Naive thymus-derived CD8-positive, alpha-beta T cell (primary cell): ENCODE results near the gene FBXL17. TPM values are rescaled to one million over a fixed set of nuclear protein-coding genes. Genes with fewer than 3 reads are reported as not detected.

Experiments used
- ATAC-seq, 2 donors: fragments of 150-1000 bp; cut with Tn5 transposase in 1 of 2; sonication (Bioruptor Pico), chemical (Tn5 transposase) in 1 of 2; 1 replicate in 1 of 2; 2 replicates in 1 of 2; pipeline ENCODE4 v1.10.0; 2021; ENCODE audit warnings: mild to moderate bottlenecking in 2 of 2, moderate library complexity in 2 of 2
- POLR2A ChIA-PET: fragments of 350-600 bp; sonication (Branson Sonifier 250); formaldehyde crosslinking; loops from one replicate; lab custom pipeline; 2021; ENCODE audit warnings: antibody characterized with exemption; lab: Charles Lee
- DNase-seq, 10 donors: peaks; one replicate each; pipeline versions ENCODE4 v3.0.0 to v3.0.0-alpha.2; 2020 to 2022
- H3K27ac Mint-ChIP-seq, 10 donors: one replicate each; pipeline ENCODE4 v1.8.0; 2020 to 2022; ENCODE audit warnings: mild to moderate bottlenecking in 10 of 10, mixed read lengths in 10 of 10, moderate library complexity in 4 of 10, inconsistent platforms in 1 of 10
- H3K27me3 Mint-ChIP-seq, 5 donors: one replicate each; pipeline ENCODE4 v1.8.0; 2021 to 2022; ENCODE audit warnings: mixed read lengths in 5 of 5
- H3K36me3 Mint-ChIP-seq, 3 donors: one replicate each; pipeline ENCODE4 v1.8.0; 2020 to 2022; ENCODE audit warnings: mixed read lengths in 3 of 3, mild to moderate bottlenecking in 2 of 3, inconsistent platforms in 1 of 3
- H3K4me1 Mint-ChIP-seq, 4 donors: one replicate each; pipeline ENCODE4 v1.8.0; 2021 to 2022; ENCODE audit warnings: mixed read lengths in 4 of 4
- H3K4me3 Mint-ChIP-seq, 10 donors: one replicate each; pipeline ENCODE4 v1.8.0; 2020 to 2022; ENCODE audit warnings: mild to moderate bottlenecking in 10 of 10, mixed read lengths in 10 of 10, moderate library complexity in 6 of 10, inconsistent platforms in 1 of 10
- H3K9me3 Mint-ChIP-seq, 9 donors: one replicate each; pipeline ENCODE4 v1.8.0; 2020 to 2022; ENCODE audit warnings: mixed read lengths in 9 of 9, mild to moderate bottlenecking in 3 of 9, inconsistent platforms in 1 of 9, moderate library complexity in 1 of 9
- polyA plus RNA-seq, 3 donors: library from polyadenylated mRNA; unstranded; fragments of 300-500 nt; fragmentation: Illumina TruSeq; gene quantifications; one replicate each; pipeline ENCODE4 v1.2.3, GENCODE V29; 2021
- total RNA-seq, 8 experiments: library from RNA in 2 of 8; stranded (reverse) in 2 of 8; gene quantifications; one replicate each; pipeline ENCODE4 v1.2.3 and lab custom pipeline; 2021 to 2026

The FBXL17 gene
- total and polyA plus RNA-seq, 5 experiments from 2014 or later, result 4.6 to 25.1 (median 5.0) TPM

DNA sequence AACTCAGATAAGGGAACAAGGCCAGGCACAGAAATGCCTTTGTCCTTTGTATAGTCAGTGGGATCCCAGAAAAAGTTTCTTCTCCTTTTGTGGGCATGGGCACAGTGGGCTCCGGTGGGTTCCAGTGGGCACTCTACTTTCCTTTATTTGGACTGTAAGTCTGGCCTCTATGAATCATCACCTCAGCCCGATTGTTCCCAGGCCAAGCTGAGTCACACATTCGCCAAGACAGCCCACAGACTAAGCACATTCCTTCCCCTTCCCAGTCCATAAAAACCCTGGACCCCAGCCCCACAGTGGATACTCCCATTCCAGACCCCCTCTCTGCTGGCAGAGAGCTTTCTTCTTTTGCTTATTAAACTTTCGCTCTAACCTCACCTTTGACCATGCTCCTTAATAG lies 165.0 kb downstream of the FBXL17 start:
- no peak overlapping the region for H3K27ac Mint-ChIP-seq
- no peak for DNase-seq
- peaks cover 46 to 54% (median 53%) of the 10 kb centered on the region in 3 donors for H3K36me3 Mint-ChIP-seq
- H3K4me3 Mint-ChIP-seq, result no peak overlapping the region
- no peak for ATAC-seq
- no peaks in the 10 kb centered on the region for H3K27me3 Mint-ChIP-seq
- POLR2A ChIA-PET, result no interaction called here
- peaks cover 0 to 27% (median 12%) of the 10 kb centered on the region in 9 donors for H3K9me3 Mint-ChIP-seq
- no peaks in the 10 kb centered on the region for H3K4me1 Mint-ChIP-seq

DNA sequence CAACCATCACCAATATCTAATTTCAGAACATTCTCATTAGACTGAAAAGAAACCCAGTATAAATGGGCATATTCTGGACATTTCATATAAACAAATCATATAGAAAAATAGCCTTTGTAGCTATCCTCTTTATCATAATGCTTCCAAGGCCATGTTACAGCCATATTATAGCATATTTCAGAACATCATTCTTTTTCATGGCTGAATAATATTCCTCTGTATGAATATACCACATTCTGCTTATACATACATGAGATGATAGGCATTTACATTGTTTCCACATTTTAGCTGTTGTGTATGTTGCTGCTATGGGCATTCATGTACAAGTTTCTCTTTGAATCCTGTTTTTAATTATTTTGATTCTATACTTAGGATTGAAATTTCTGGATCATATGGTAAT lies 167.0 kb downstream of the FBXL17 start:
- Mint-ChIP-seq H3K36me3 (peaks cover 35 to 40% (median 37%) of the 10 kb centered on the region in 3 donors), H3K27me3 (no peaks in the 10 kb centered on the region), H3K4me3 (no peak overlapping the region), H3K27ac (no peak overlapping the region), H3K9me3 (peaks cover 0 to 27% (median 12%) of the 10 kb centered on the region in 9 donors), H3K4me1 (no peaks in the 10 kb centered on the region)
- ATAC-seq (no peak), DNase-seq (no peak)
- POLR2A ChIA-PET, result no interaction called here

- no peaks in the 10 kb centered on the region for H3K27me3 Mint-ChIP-seq
- H3K36me3 Mint-ChIP-seq, result peaks cover 22 to 27% (median 26%) of the 10 kb centered on the region in 3 donors
- POLR2A ChIA-PET, result no interaction called here
- H3K4me3 Mint-ChIP-seq, result no peak overlapping the region
- no peak for DNase-seq
- peaks cover 0 to 22% (median 13%) of the 10 kb centered on the region in 9 donors for H3K9me3 Mint-ChIP-seq
- ATAC-seq, result no peak
- H3K4me1 Mint-ChIP-seq, result no peaks in the 10 kb centered on the region
- H3K27ac Mint-ChIP-seq, result no peak overlapping the region
Observed at GRCh38 chr5:108212775-108213346, 169.0 kb downstream of the FBXL17 start.

DNA sequence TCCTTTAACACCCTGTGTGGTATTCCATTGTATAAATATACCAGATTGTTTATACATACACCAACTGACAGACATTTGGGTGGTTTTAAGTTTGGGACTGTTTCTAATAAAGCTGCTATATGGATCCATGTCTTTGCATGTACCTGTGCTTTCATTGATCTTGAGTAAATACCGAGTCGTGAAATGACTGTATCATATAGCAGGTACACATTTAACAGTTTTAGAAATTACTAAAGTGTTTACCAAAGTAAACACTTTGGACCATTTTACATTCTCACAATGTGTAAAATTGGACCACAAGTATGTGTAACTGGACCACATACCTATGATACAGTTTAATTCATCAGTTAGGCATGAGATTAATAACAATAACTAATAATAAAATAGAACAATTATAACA lies 175.2 kb downstream of the FBXL17 start:
- H3K4me3 Mint-ChIP-seq, result no peak overlapping the region
- no peak overlapping the region for H3K27ac Mint-ChIP-seq

GRCh38 chr5:108201721-108202120 lies 180.2 kb downstream of the FBXL17 start:
- POLR2A ChIA-PET, result no interaction called here

More for the DNA sequence above, 175.2 kb downstream of the FBXL17 start:
- Mint-ChIP-seq H3K27me3 (no peaks in the 10 kb centered on the region), H3K9me3 (peaks cover 0 to 10% (median 0%) of the 10 kb centered on the region in 9 donors), H3K36me3 (no peaks in the 10 kb centered on the region), H3K4me1 (no peaks in the 10 kb centered on the region)
- POLR2A ChIA-PET, result no interaction called here
- no peak for DNase-seq
- ATAC-seq, result no peak

DNA sequence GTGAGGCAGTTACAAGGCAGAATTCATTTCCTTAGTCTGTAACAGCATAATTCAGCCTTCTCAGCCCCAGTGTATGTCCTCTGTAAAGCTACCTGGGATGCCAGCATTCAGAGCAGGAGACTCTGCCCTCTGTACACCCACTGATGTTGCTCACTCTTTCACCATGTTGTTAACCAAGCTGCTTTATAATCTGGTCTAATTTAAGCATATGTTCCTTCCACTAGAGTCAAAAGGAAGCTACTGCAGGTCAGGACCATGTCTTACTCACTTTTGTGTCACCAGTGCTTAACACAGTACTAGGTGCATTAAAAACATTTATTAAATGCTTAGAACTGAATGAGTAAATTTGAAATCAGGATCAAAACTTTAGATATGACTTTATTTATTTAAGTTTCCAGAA lies 185.6 kb downstream of the FBXL17 start:
- no peaks in the 10 kb centered on the region for H3K27me3 Mint-ChIP-seq
- H3K27ac Mint-ChIP-seq, result no peak overlapping the region
- DNase-seq, result no peak
- no peak overlapping the region for H3K4me3 Mint-ChIP-seq
- no peak for ATAC-seq
- peaks cover 0 to 4% (median 0%) of the 10 kb centered on the region in 4 donors for H3K4me1 Mint-ChIP-seq
- POLR2A ChIA-PET, result no interaction called here
- peaks cover 0 to 14% (median 11%) of the 10 kb centered on the region in 3 donors for H3K36me3 Mint-ChIP-seq
- no peaks in the 10 kb centered on the region for H3K9me3 Mint-ChIP-seq

More at GRCh38 chr5:108201721-108202120, 180.2 kb downstream of the FBXL17 start:
- H3K27ac Mint-ChIP-seq, result no peak overlapping the region
- peaks cover 0 to 1% (median 0%) of the 10 kb centered on the region in 4 donors for H3K4me1 Mint-ChIP-seq
- ATAC-seq, result no peak
- DNase-seq, result no peak
- H3K9me3 Mint-ChIP-seq, result no peaks in the 10 kb centered on the region
- H3K36me3 Mint-ChIP-seq, result peaks cover 0 to 12% (median 3%) of the 10 kb centered on the region in 3 donors
- H3K27me3 Mint-ChIP-seq, result no peaks in the 10 kb centered on the region
- no peak overlapping the region for H3K4me3 Mint-ChIP-seq

DNA sequence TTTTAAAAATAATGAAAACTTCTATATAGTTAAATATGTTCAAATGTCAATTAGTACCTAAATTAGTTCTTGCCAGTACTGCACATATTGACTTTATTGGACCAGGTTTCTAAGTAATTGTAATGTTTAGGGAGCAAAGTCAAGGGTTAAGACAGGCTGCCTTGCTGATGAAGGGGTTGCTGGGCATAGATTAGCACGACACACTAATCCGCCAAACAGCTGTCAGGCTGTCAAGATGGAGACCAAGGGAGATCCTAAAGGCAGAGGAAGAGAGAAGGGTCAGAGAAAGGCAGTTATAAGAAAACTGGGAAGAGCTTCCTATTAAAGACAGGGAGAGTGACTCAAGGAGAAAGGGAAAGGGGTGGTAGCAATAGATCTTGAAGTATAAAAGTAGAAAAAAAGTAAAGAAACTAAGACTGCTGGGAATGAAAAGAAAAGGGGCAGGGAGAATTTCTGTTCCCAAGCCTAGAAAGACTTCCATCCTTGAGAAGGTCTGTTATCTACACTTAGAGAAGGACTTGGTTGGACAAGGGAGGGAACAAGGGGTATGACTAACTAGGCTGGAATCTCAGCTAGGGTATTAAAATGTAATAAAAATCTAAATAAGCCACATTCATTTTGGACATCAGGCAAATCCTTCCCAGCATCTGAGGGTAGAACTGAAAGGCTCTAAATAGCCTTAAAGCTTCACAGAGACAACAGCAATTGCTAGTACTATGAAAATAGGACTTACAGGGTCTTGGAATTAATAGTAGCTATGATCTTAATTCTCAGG lies 188.7 kb downstream of the FBXL17 start:
- Mint-ChIP-seq H3K4me1 (peaks cover 0 to 3% (median 0%) of the 10 kb centered on the region in 4 donors), H3K4me3 (no peak overlapping the region), H3K27ac (peak overlapping the region in 1 of 10 donors; percentile 2), H3K9me3 (no peaks in the 10 kb centered on the region), H3K36me3 (peaks cover 0 to 18% (median 14%) of the 10 kb centered on the region in 3 donors), H3K27me3 (no peaks in the 10 kb centered on the region)
- DNase-seq (no peak), ATAC-seq (no peak)
- POLR2A ChIA-PET, result no interaction called here

- no peak for ATAC-seq
- Mint-ChIP-seq H3K27me3 (no peaks in the 10 kb centered on the region), H3K4me1 (peaks cover 0 to 2% (median 0%) of the 10 kb centered on the region in 4 donors), H3K9me3 (no peaks in the 10 kb centered on the region), H3K4me3 (no peak overlapping the region), H3K27ac (no peak overlapping the region), H3K36me3 (peaks cover 7 to 29% (median 28%) of the 10 kb centered on the region in 3 donors)
- DNase-seq, result no peak
- POLR2A ChIA-PET, result no interaction called here
Observed at GRCh38 chr5:108184940-108185339, 197.0 kb downstream of the FBXL17 start.

- ATAC-seq, result no peak
- no peak for DNase-seq
- Mint-ChIP-seq H3K4me1 (no peaks in the 10 kb centered on the region), H3K4me3 (no peak overlapping the region), H3K27ac (no peak overlapping the region), H3K27me3 (no peaks in the 10 kb centered on the region), H3K9me3 (no peaks in the 10 kb centered on the region), H3K36me3 (peaks cover 7 to 30% (median 22%) of the 10 kb centered on the region in 3 donors)
- POLR2A ChIA-PET, result no interaction called here
Observed at GRCh38 chr5:108181975-108182374, 199.9 kb downstream of the FBXL17 start.

DNA sequence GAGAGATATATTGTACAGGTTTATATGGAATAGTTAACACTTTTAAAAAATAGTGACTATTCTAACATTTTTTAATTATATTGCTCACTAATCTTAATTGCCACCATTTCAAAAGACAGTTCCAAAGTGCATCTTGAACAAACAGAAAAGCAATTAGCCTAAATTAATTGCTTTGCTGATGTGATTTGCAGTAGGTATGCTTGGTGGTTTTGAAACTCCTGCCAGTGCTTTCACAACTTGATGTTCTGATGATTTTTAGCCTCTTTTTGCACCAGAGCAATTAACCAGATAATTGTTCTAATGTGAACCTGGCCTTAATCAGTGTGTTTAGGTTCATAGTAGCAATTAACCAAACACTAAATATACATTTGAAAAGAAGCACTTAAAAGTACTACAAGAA lies 207.6 kb downstream of the FBXL17 start:
- H3K27ac Mint-ChIP-seq, result no peak overlapping the region
- no peaks in the 10 kb centered on the region for H3K27me3 Mint-ChIP-seq
- no peaks in the 10 kb centered on the region for H3K4me1 Mint-ChIP-seq
- H3K4me3 Mint-ChIP-seq, result no peak overlapping the region
- H3K36me3 Mint-ChIP-seq, result peaks cover 5 to 25% (median 21%) of the 10 kb centered on the region in 3 donors
- DNase-seq, result no peak
- POLR2A ChIA-PET, result no interaction called here
- no peak for ATAC-seq
- no peaks in the 10 kb centered on the region for H3K9me3 Mint-ChIP-seq

DNA sequence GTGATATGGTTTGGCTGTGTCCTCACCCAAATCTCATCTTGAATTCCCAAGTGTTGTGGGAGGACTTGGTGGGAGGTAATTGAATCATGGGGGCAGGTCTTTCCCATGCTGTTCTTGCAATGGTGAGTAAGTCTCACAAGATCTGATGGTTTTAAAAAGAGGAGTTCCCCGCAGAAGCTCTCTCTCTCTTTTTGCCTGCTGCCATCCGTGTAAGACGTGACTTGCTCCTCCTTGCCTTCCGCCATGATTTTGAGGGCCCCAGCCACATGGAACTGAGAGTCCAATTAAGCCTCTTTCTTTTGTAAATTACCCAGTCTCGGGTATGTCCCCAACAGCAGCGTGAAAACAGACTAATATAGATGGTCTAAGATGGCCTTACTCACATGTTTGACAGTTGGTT lies 210.1 kb downstream of the FBXL17 start:
- Mint-ChIP-seq H3K4me1 (no peaks in the 10 kb centered on the region), H3K9me3 (no peaks in the 10 kb centered on the region)

GRCh38 chr5:108168915-108169314 lies 213.0 kb downstream of the FBXL17 start:
- Mint-ChIP-seq H3K27me3 (no peaks in the 10 kb centered on the region), H3K36me3 (peaks cover 0 to 21% (median 13%) of the 10 kb centered on the region in 3 donors), H3K9me3 (no peaks in the 10 kb centered on the region), H3K4me3 (no peak overlapping the region), H3K27ac (no peak overlapping the region), H3K4me1 (no peaks in the 10 kb centered on the region)
- ATAC-seq (no peak), DNase-seq (no peak)
- POLR2A ChIA-PET, result no interaction called here

More for the DNA sequence above, 210.1 kb downstream of the FBXL17 start:
- H3K27me3 Mint-ChIP-seq, result no peaks in the 10 kb centered on the region
- H3K36me3 Mint-ChIP-seq, result peaks cover 5 to 23% (median 19%) of the 10 kb centered on the region in 3 donors
- no peak overlapping the region for H3K27ac Mint-ChIP-seq
- ATAC-seq (no peak), DNase-seq (no peak)
- no peak overlapping the region for H3K4me3 Mint-ChIP-seq
- POLR2A ChIA-PET, result no interaction called here

- DNase-seq (no peak), ATAC-seq (no peak)
- Mint-ChIP-seq H3K27me3 (no peaks in the 10 kb centered on the region), H3K36me3 (peaks cover 0 to 16% (median 12%) of the 10 kb centered on the region in 3 donors), H3K9me3 (no peaks in the 10 kb centered on the region), H3K27ac (no peak overlapping the region), H3K4me3 (no peak overlapping the region), H3K4me1 (no peaks in the 10 kb centered on the region)
- POLR2A ChIA-PET, result no interaction called here
Observed at GRCh38 chr5:108167174-108167573, 214.7 kb downstream of the FBXL17 start.
